Measurements from ENCODE around the gene DSN1. TPM values are rescaled to one million over a fixed set of nuclear protein-coding genes. Genes with fewer than 3 reads are reported as not detected.

DSN1 gene
- total and polyA plus RNA-seq, 4 donors, result 3.5 to 14.6 (median 5.1) TPM

DNA sequence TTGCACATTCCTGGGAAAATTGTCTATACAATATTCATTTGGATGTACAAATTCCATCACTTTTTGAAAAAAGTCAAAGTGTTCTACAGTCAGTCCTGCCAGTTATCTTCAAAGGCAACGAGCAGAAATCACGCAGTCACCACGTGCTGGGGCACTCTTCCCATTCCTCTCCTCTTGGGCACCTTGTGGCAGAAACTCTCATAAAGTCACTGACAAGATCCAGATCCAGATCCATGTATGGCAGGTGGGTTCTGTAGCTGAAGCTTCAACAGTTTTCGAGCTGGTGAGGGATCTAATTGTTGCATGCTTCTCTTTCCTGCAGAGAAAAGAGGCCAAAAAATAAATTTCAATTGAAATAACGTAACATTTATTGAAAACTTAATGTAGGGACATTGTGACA, 21.0 kb downstream of the DSN1 start (continued):
- TF ChIP-seq, protein P1, sequence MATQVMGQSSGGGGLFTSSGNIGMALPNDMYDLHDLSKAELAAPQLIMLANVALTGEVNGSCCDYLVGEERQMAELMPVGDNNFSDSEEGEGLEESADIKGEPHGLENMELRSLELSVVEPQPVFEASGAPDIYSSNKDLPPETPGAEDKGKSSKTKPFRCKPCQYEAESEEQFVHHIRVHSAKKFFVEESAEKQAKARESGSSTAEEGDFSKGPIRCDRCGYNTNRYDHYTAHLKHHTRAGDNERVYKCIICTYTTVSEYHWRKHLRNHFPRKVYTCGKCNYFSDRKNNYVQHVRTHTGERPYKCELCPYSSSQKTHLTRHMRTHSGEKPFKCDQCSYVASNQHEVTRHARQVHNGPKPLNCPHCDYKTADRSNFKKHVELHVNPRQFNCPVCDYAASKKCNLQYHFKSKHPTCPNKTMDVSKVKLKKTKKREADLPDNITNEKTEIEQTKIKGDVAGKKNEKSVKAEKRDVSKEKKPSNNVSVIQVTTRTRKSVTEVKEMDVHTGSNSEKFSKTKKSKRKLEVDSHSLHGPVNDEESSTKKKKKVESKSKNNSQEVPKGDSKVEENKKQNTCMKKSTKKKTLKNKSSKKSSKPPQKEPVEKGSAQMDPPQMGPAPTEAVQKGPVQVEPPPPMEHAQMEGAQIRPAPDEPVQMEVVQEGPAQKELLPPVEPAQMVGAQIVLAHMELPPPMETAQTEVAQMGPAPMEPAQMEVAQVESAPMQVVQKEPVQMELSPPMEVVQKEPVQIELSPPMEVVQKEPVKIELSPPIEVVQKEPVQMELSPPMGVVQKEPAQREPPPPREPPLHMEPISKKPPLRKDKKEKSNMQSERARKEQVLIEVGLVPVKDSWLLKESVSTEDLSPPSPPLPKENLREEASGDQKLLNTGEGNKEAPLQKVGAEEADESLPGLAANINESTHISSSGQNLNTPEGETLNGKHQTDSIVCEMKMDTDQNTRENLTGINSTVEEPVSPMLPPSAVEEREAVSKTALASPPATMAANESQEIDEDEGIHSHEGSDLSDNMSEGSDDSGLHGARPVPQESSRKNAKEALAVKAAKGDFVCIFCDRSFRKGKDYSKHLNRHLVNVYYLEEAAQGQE (IDR thresholded peaks at IDR 0.05), result no peak
- TF ChIP-seq, protein P2, sequence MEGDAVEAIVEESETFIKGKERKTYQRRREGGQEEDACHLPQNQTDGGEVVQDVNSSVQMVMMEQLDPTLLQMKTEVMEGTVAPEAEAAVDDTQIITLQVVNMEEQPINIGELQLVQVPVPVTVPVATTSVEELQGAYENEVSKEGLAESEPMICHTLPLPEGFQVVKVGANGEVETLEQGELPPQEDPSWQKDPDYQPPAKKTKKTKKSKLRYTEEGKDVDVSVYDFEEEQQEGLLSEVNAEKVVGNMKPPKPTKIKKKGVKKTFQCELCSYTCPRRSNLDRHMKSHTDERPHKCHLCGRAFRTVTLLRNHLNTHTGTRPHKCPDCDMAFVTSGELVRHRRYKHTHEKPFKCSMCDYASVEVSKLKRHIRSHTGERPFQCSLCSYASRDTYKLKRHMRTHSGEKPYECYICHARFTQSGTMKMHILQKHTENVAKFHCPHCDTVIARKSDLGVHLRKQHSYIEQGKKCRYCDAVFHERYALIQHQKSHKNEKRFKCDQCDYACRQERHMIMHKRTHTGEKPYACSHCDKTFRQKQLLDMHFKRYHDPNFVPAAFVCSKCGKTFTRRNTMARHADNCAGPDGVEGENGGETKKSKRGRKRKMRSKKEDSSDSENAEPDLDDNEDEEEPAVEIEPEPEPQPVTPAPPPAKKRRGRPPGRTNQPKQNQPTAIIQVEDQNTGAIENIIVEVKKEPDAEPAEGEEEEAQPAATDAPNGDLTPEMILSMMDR (IDR thresholded peaks at IDR 0.05; ENCODE audit: low read depth, low read length, missing input control), result no peak

DNA sequence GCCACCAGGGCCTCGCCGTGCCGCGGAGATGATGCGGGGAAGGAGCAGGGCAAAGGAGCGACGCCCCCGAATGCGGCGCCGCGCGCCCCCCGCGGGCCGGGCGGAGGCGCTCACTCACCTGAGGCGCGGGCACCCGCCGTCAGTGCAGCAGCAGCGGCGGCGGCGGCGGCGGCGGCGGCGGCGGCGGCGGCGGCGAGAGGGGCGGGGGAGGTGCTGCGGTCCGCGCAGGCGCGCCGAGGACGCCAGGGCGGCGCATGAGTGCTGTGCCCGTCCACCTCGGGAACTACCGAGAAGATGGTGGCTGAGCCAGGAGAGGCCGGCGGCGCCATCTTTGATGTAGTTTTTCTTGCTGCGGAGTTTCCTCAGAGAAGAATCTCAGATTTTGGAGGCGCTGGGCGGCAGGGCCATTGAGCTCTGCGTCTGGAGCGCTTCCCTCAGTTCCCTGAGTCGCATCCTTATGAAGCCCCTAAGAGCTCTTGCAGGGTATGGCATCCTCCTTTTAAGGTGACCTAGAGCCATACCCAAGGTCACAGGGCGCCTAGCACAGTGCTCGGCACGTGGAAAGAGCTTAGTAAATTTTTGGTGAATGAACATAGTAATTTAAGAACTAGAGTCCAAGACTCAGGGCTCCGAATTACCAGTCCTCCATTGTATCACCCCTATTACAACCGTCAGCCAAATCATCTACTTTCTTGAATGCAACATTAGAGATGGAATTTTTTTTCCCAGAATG, 27.5 kb downstream of the DSN1 start, which contains the start of gene NDRG3:
Gene NDRG3, minus strand, starts transcription at position 164 of the 733 bp plus-strand sequence. CDS start 24,355 bp downstream, outside the sequence.
- TF ChIP-seq EGR1 (IDR thresholded peaks at IDR 0.05; ENCODE audit: low read depth in 2 of 2) (peak in 1 of 2 donors; percentile 20), NR2F2 (IDR thresholded peaks at IDR 0.05) (no peak), HNF4G (IDR thresholded peaks at IDR 0.05) (no peak), RXRA (IDR thresholded peaks at IDR 0.05) (peak in 1 of 2 donors; percentile 22), FOXA2 (IDR thresholded peaks at IDR 0.05) (no peak), YY1 (IDR thresholded peaks at IDR 0.05) (peak; percentile 99), RAD21 (IDR thresholded peaks at IDR 0.05) (no peak), SP1 (IDR thresholded peaks at IDR 0.05) (peak; percentile 12)
- TF ChIP-seq, protein P2 (IDR thresholded peaks at IDR 0.05; ENCODE audit: low read depth, low read length, missing input control), result peak; percentile 2
- TF ChIP-seq, protein P3, sequence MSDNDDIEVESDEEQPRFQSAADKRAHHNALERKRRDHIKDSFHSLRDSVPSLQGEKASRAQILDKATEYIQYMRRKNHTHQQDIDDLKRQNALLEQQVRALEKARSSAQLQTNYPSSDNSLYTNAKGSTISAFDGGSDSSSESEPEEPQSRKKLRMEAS (IDR thresholded peaks at IDR 0.05), result peak; percentile 21
- Histone ChIP-seq H3K9ac (ENCODE audit: low read depth in 1 of 2, low read length in 2 of 2) (peak within 1 kb of the TSS; percentile 71 to 81), H3K27me3 (ENCODE audit: control insufficient read depth in 4 of 4, insufficient read depth in 4 of 4, low read length in 3 of 4) (no peaks in the 10 kb centered on the region), H3K4me3 (ENCODE audit: low read depth in 1 of 3, low read length in 3 of 3) (peak within 1 kb of the TSS; percentile 75 to 98 (median 89)), H3K9me3 (ENCODE audit: control insufficient read depth in 4 of 4, low read length in 3 of 4) (no peaks in the 10 kb centered on the region), H3K4me1 (ENCODE audit: control insufficient read depth in 4 of 4, insufficient read depth in 4 of 4, low read length in 3 of 4) (peaks cover 2 to 19% (median 10%) of the 10 kb centered on the region in 4 donors), H3K27ac (ENCODE audit: low read depth in 1 of 2, low read length in 2 of 2) (peak within 1 kb of the TSS; percentile 43 to 71), H3K36me3 (ENCODE audit: control insufficient read depth in 4 of 4, insufficient read depth in 3 of 4, low read depth in 1 of 4, low read length in 3 of 4) (peaks cover 0 to 2% (median 0%) of the 10 kb centered on the region in 4 donors)
- WGBS, result 3% methylated on average over 63 of the region's 63 CpGs
- peak; percentile 87 for DNase-seq (ENCODE audit: low spot score)
